Activated CD8-positive, alpha-beta memory T cell treated with anti-CD3 and anti-CD28 coated beads, Interleukin-2, amount 50 U/mL, for 48 hours (primary cell): ENCODE measurements around the gene ZSWIM5.
"Not testable (repeated sequence)": the region's sequence is repeated elsewhere in the genome, so short reads cannot be mapped to it uniquely, and the experiment has no call there.

Experiments
- DNase-seq: peaks from one replicate; pipeline ENCODE4 v3.0.0-alpha.2; 2020

The ZSWIM5 gene

GRCh38 chr1:45200906-45201500 lies 5.4 kb downstream of the ZSWIM5 start:
- DNase-seq, result no peak

- no peak for DNase-seq
Observed at GRCh38 chr1:45200435-45200834, 6.0 kb downstream of the ZSWIM5 start.

GRCh38 chr1:45198185-45198584 lies 8.2 kb downstream of the ZSWIM5 start:
- DNase-seq, result no peak

- DNase-seq, result no peak
Observed at GRCh38 chr1:45196863-45197262, 9.5 kb downstream of the ZSWIM5 start.

GRCh38 chr1:45191418-45191783 lies 15.0 kb downstream of the ZSWIM5 start:
- DNase-seq, result no peak

- no peak for DNase-seq
Observed at GRCh38 chr1:45187725-45188124, 18.7 kb downstream of the ZSWIM5 start.

GRCh38 chr1:45179918-45180519 lies 26.4 kb downstream of the ZSWIM5 start:
- DNase-seq, result not testable (repeated sequence)

- DNase-seq, result no peak
Observed at GRCh38 chr1:45177452-45177851, 29.0 kb downstream of the ZSWIM5 start.

- DNase-seq, result no peak
Observed at GRCh38 chr1:45172764-45173163, 33.6 kb downstream of the ZSWIM5 start.

GRCh38 chr1:45172005-45172404 lies 34.4 kb downstream of the ZSWIM5 start:
- no peak for DNase-seq

- DNase-seq, result no peak
Observed at GRCh38 chr1:45171575-45171974, 34.8 kb downstream of the ZSWIM5 start.

- DNase-seq, result no peak
Observed at GRCh38 chr1:45170151-45170742, 36.2 kb downstream of the ZSWIM5 start.

GRCh38 chr1:45167947-45168346 lies 38.5 kb downstream of the ZSWIM5 start:
- not testable (repeated sequence) for DNase-seq

GRCh38 chr1:45164307-45164706 lies 42.1 kb downstream of the ZSWIM5 start:
- DNase-seq, result not testable (repeated sequence)

GRCh38 chr1:45163111-45163510 lies 43.3 kb downstream of the ZSWIM5 start:
- DNase-seq, result not testable (repeated sequence)

- not testable (repeated sequence) for DNase-seq
Observed at GRCh38 chr1:45162041-45163035, 44.1 kb downstream of the ZSWIM5 start.

- DNase-seq, result no peak
Observed at GRCh38 chr1:45155957-45156356, 50.4 kb downstream of the ZSWIM5 start.

GRCh38 chr1:45155423-45155822 lies 51.0 kb downstream of the ZSWIM5 start:
- DNase-seq, result no peak

- no peak for DNase-seq
Observed at GRCh38 chr1:45152126-45152525, 54.3 kb downstream of the ZSWIM5 start.

GRCh38 chr1:45148209-45148825 lies 58.1 kb downstream of the ZSWIM5 start:
- DNase-seq, result no peak

GRCh38 chr1:45146833-45147232 lies 59.6 kb downstream of the ZSWIM5 start:
- DNase-seq, result no peak

GRCh38 chr1:45141247-45142003 lies 65.0 kb downstream of the ZSWIM5 start:
- DNase-seq, result no peak
